Hepatic stellate cell (primary cell): ENCODE data around the gene FRMD4A.
"Not testable (repeated sequence)": the region's sequence is repeated elsewhere in the genome, so short reads cannot be mapped to it uniquely, and the experiment has no call there.

ENCODE experiments used
- DNase-seq: peaks from one replicate; pipeline ENCODE4 v3.0.0; 2011; ENCODE audit warnings: low spot score

The FRMD4A gene

GRCh38 chr10:14240253-14241189 is 90.2 kb downstream of the FRMD4A start:
- DNase-seq: no peak

- DNase-seq: not testable (repeated sequence)
Observed at GRCh38 chr10:14238659-14239058, 92.1 kb downstream of the FRMD4A start.

GRCh38 chr10:14236341-14236740 is 94.4 kb downstream of the FRMD4A start:
- no peak for DNase-seq

- DNase-seq: no peak
Observed at GRCh38 chr10:14235566-14236195, 95.0 kb downstream of the FRMD4A start.

- DNase-seq: no peak
Observed at GRCh38 chr10:14233566-14233965, 97.2 kb downstream of the FRMD4A start.

GRCh38 chr10:14228798-14229197 is 101.9 kb downstream of the FRMD4A start:
- DNase-seq: not testable (repeated sequence)

- no peak for DNase-seq
Observed at GRCh38 chr10:14225379-14225778, 105.3 kb downstream of the FRMD4A start.

GRCh38 chr10:14220026-14220425 is 110.7 kb downstream of the FRMD4A start:
- DNase-seq: no peak

GRCh38 chr10:14219411-14219810 is 111.3 kb downstream of the FRMD4A start:
- no peak for DNase-seq

GRCh38 chr10:14215641-14216040 is 115.1 kb downstream of the FRMD4A start:
- no peak for DNase-seq

GRCh38 chr10:14213703-14214102 is 117.0 kb downstream of the FRMD4A start:
- not testable (repeated sequence) for DNase-seq

GRCh38 chr10:14211610-14212009 is 119.1 kb downstream of the FRMD4A start:
- no peak for DNase-seq

- DNase-seq: no peak
Observed at GRCh38 chr10:14208231-14208630, 122.5 kb downstream of the FRMD4A start.

- DNase-seq: no peak
Observed at GRCh38 chr10:14205233-14205632, 125.5 kb downstream of the FRMD4A start.

- DNase-seq: no peak
Observed at GRCh38 chr10:14200698-14201544, 129.8 kb downstream of the FRMD4A start.

GRCh38 chr10:14199098-14199497 is 131.6 kb downstream of the FRMD4A start:
- DNase-seq: not testable (repeated sequence)

GRCh38 chr10:14198078-14198477 is 132.6 kb downstream of the FRMD4A start:
- DNase-seq: no peak

- no peak for DNase-seq
Observed at GRCh38 chr10:14196113-14196512, 134.6 kb downstream of the FRMD4A start.

- no peak for DNase-seq
Observed at GRCh38 chr10:14195433-14195832, 135.3 kb downstream of the FRMD4A start.

GRCh38 chr10:14192746-14193145 is 138.0 kb downstream of the FRMD4A start:
- no peak for DNase-seq

GRCh38 chr10:14191871-14192270 is 138.9 kb downstream of the FRMD4A start:
- DNase-seq: no peak

GRCh38 chr10:14191407-14191806 is 139.3 kb downstream of the FRMD4A start:
- no peak for DNase-seq
